PC-9 (cell line): ENCODE results near the gene SLC38A8. TPM values are rescaled to one million over a fixed set of nuclear protein-coding genes. Genes with fewer than 3 reads are reported as not detected.

Source experiments
- BruUV-seq: library from RNA; stranded (reverse); fragments of 400-500 nt; replicated peaks from 2 replicates; lab custom pipeline; 2021; lab: Mats Ljungman, UMichigan
- CTCF ChIA-PET: fragments of 300-600 bp; sonication (Branson Sonifier 250); formaldehyde crosslinking; loops from one replicate; lab custom pipeline; 2022; ENCODE audit warnings: antibody characterized with exemption; lab: Charles Lee
- POLR2A ChIA-PET: fragments of 300-600 bp; sonication (Branson Sonifier 250); formaldehyde crosslinking; loops from one replicate; lab custom pipeline; 2022; ENCODE audit warnings: antibody characterized with exemption; ENCODE audit not compliant: unreplicated experiment; lab: Charles Lee
- DNase-seq, 2 experiments: peaks; one replicate each; pipeline versions ENCODE4 v3.0.0 to v3.0.0-alpha.2; 2015 to 2022; ENCODE audit warnings: mixed read lengths in 1 of 2
- H2AFZ ChIP-seq: fragments of 200-600 bp; sonication (generic); 2 replicates; pipeline ENCODE4 v1.8.1; 2017; ENCODE audit warnings: antibody characterized with exemption
- H3F3A ChIP-seq: fragments of 200-600 bp; sonication (generic); 2 replicates; pipeline ENCODE4 v1.8.1; 2017; ENCODE audit warnings: antibody characterized with exemption, mild to moderate bottlenecking, low read depth; ENCODE audit not compliant: insufficient read depth
- H3K27ac ChIP-seq: fragments of 200-600 bp; sonication (generic); 2 replicates; pipeline ENCODE4 v1.6.1; 2016; ENCODE audit warnings: mixed run types
- H3K27me3 ChIP-seq: fragments of 200-600 bp; sonication (generic); 2 replicates; pipeline ENCODE4 v1.6.1; 2016; ENCODE audit warnings: low read depth, mixed run types; ENCODE audit not compliant: insufficient read depth
- H3K36me3 ChIP-seq: fragments of 200-600 bp; sonication (generic); 2 replicates; pipeline ENCODE4 v1.6.1; 2016; ENCODE audit warnings: low read depth, mixed run types
- H3K4me1 ChIP-seq: fragments of 200-600 bp; sonication (generic); replicated peaks from 2 replicates; pipeline ENCODE4 v1.6.1; 2016; ENCODE audit warnings: mixed run types; ENCODE audit not compliant: insufficient read depth
- H3K4me2 ChIP-seq: fragments of 200-600 bp; sonication (generic); 2 replicates; pipeline ENCODE4 v1.6.1; 2017; ENCODE audit warnings: mixed run types
- H3K4me3 ChIP-seq: fragments of 200-600 bp; sonication (generic); 2 replicates; pipeline ENCODE4 v1.6.1; 2016; ENCODE audit warnings: mixed run types
- H3K79me2 ChIP-seq: fragments of 200-600 bp; sonication (generic); 2 replicates; pipeline ENCODE4 v1.6.1; 2017; ENCODE audit warnings: low read depth, mixed run types
- H3K9me2 ChIP-seq: fragments of 200-600 bp; sonication (generic); 2 replicates; pipeline ENCODE4 v1.8.1; 2017; ENCODE audit warnings: mild to moderate bottlenecking; ENCODE audit not compliant: insufficient read depth
- H3K9me3 ChIP-seq: fragments of 200-600 bp; sonication (generic); 2 replicates; pipeline ENCODE4 v1.8.1; 2016; ENCODE audit warnings: low read depth; ENCODE audit not compliant: insufficient read depth
- H4K20me1 ChIP-seq: fragments of 200-600 bp; sonication (generic); 2 replicates; pipeline ENCODE4 v1.8.1; 2017; ENCODE audit not compliant: insufficient read depth
- CTCF ChIP-seq: fragments of 200-600 bp; sonication (generic); conservative IDR thresholded peaks from 2 replicates; pipeline ENCODE4 v1.6.1; 2017; ENCODE audit warnings: mixed run types, antibody characterized with exemption, mild to moderate bottlenecking, moderate library complexity
- EZH2 ChIP-seq: fragments of 200-600 bp; sonication (generic); IDR thresholded peaks from 2 replicates; pipeline ENCODE4 v1.8.0; 2017; ENCODE audit warnings: antibody characterized with exemption, low read depth
- intact Hi-C: fragments of 100-400 bp; cut with micrococcal nuclease; formaldehyde crosslinking; loops from one replicate; pipeline ENCODE4 v1.10.0; 2022; ENCODE audit not compliant: unreplicated experiment
- total RNA-seq: library from RNA; stranded (reverse); gene quantifications from 2 replicates; pipeline ENCODE4 v1.2.3, GENCODE V29; 2021

SLC38A8 gene
- total RNA-seq, 1 experiment from 2014 or later: not detected

GRCh38 chr16:83967091-83967490 is 75.5 kb downstream of the SLC38A8 start:
- Histone ChIP-seq H4K20me1 (no peaks in the 10 kb centered on the region), H3K9me3 (no peaks in the 10 kb centered on the region), H3K36me3 (no peaks in the 10 kb centered on the region), H3F3A (no peaks in the 10 kb centered on the region), H3K27ac (no peak overlapping the region), H3K4me1 (no peaks in the 10 kb centered on the region), H3K4me3 (no peak overlapping the region), H2AFZ (no peak overlapping the region), H3K79me2 (no peaks in the 10 kb centered on the region), H3K9me2 (no peaks in the 10 kb centered on the region), H3K4me2 (no peak overlapping the region), H3K27me3 (no peaks in the 10 kb centered on the region)
- no TSS peak for BruUV-seq
- DNase-seq: no peak
- POLR2A ChIA-PET: no interaction called here
- intact Hi-C loops: no loop called here
- CTCF ChIA-PET: no interaction called here
- TF ChIP-seq EZH2 (no peak), CTCF (no peak)

- intact Hi-C loops: no loop called here
- TF ChIP-seq CTCF (no peak), EZH2 (no peak)
- no TSS peak for BruUV-seq
- DNase-seq: no peak
- Histone ChIP-seq H3F3A (no peaks in the 10 kb centered on the region), H3K36me3 (no peaks in the 10 kb centered on the region), H4K20me1 (no peaks in the 10 kb centered on the region), H3K27me3 (no peaks in the 10 kb centered on the region), H3K79me2 (no peaks in the 10 kb centered on the region), H3K9me3 (no peaks in the 10 kb centered on the region), H3K9me2 (no peaks in the 10 kb centered on the region), H3K4me2 (no peak overlapping the region), H3K27ac (no peak overlapping the region), H3K4me3 (no peak overlapping the region), H2AFZ (no peak overlapping the region), H3K4me1 (no peaks in the 10 kb centered on the region)
- CTCF ChIA-PET: no interaction called here
- POLR2A ChIA-PET: no interaction called here
These were observed 76.4 kb downstream of the SLC38A8 start for GRCh38 chr16:83966153-83966696.

GRCh38 chr16:83965444-83966152 is 77.0 kb downstream of the SLC38A8 start:
- Histone ChIP-seq H4K20me1 (no peaks in the 10 kb centered on the region), H3K79me2 (no peaks in the 10 kb centered on the region), H3K4me1 (no peaks in the 10 kb centered on the region), H3K27ac (no peak overlapping the region), H3K36me3 (no peaks in the 10 kb centered on the region), H3K9me2 (no peaks in the 10 kb centered on the region), H2AFZ (no peak overlapping the region), H3K27me3 (no peaks in the 10 kb centered on the region), H3K4me3 (no peak overlapping the region), H3K4me2 (no peak overlapping the region), H3K9me3 (no peaks in the 10 kb centered on the region), H3F3A (no peaks in the 10 kb centered on the region)
- ChIA-PET CTCF (no interaction called here), POLR2A (no interaction called here)
- intact Hi-C loops: no loop called here
- no peak for DNase-seq
- TF ChIP-seq CTCF (no peak), EZH2 (no peak)
- BruUV-seq: no TSS peak
